Progenitor cell of endocrine pancreas (in vitro differentiated cells): ENCODE results near the gene CPB2. TPM values are rescaled to one million over a fixed set of nuclear protein-coding genes. Genes with fewer than 3 reads are reported as not detected.

Source experiments
- DNase-seq: peaks from one replicate; pipeline ENCODE4 v3.0.0; 2021; ENCODE audit warnings: low spot score; ENCODE audit not compliant: unreplicated experiment
- H3K27ac Mint-ChIP-seq: 2 replicates; pipeline ENCODE4 v1.8.0; 2021; ENCODE audit warnings: mild to moderate bottlenecking, moderate library complexity, mixed read lengths
- H3K27me3 Mint-ChIP-seq: 2 replicates; pipeline ENCODE4 v1.8.0; 2021; ENCODE audit warnings: mixed read lengths
- H3K36me3 Mint-ChIP-seq: 2 replicates; pipeline ENCODE4 v1.8.0; 2022; ENCODE audit warnings: mixed read lengths; ENCODE audit not compliant: insufficient read depth
- H3K4me1 Mint-ChIP-seq: 2 replicates; pipeline ENCODE4 v1.8.0; 2021; ENCODE audit warnings: low read depth, mixed read lengths
- H3K4me3 Mint-ChIP-seq: 2 replicates; pipeline ENCODE4 v1.8.0; 2021; ENCODE audit warnings: low read depth, mild to moderate bottlenecking, moderate library complexity, mixed read lengths
- H3K9me3 Mint-ChIP-seq: 2 replicates; pipeline ENCODE4 v1.8.0; 2021; ENCODE audit warnings: low read depth, mixed read lengths
- CTCF ChIP-seq: fragments of 200-600 bp; sonication (generic); IDR thresholded peaks from one replicate; pipeline ENCODE4 v1.5.0; 2021; ENCODE audit warnings: antibody characterized with exemption, mild to moderate bottlenecking; ENCODE audit not compliant: unreplicated experiment
- total RNA-seq: library from RNA; stranded (reverse); gene quantifications from 2 replicates; pipeline ENCODE4 v1.2.1, GENCODE V29; 2021

CPB2 gene
- total RNA-seq, 1 donor from 2014 or later = not detected

- no peaks in the 10 kb centered on the region for H3K36me3 Mint-ChIP-seq
- peaks cover 28% of the 10 kb centered on the region for H3K4me1 Mint-ChIP-seq
- H3K9me3 Mint-ChIP-seq = no peaks in the 10 kb centered on the region
- no peaks in the 10 kb centered on the region for H3K27me3 Mint-ChIP-seq
- TF ChIP-seq CTCF = no peak
- no peak for DNase-seq
- H3K27ac Mint-ChIP-seq = no peak overlapping the region
- no peak overlapping the region for H3K4me3 Mint-ChIP-seq
Measured at GRCh38 chr13:46132109-46132508, 27.3 kb upstream of the CPB2 start.

- no peaks in the 10 kb centered on the region for H3K9me3 Mint-ChIP-seq
- no peak for DNase-seq
- no peaks in the 10 kb centered on the region for H3K27me3 Mint-ChIP-seq
- peaks cover 26% of the 10 kb centered on the region for H3K4me1 Mint-ChIP-seq
- H3K4me3 Mint-ChIP-seq = no peak overlapping the region
- no peak overlapping the region for H3K27ac Mint-ChIP-seq
- H3K36me3 Mint-ChIP-seq = no peaks in the 10 kb centered on the region
- no peak for TF ChIP-seq CTCF
Measured at GRCh38 chr13:46131705-46132104, 26.9 kb upstream of the CPB2 start.

- Mint-ChIP-seq H3K4me1 (peaks cover 12% of the 10 kb centered on the region), H3K4me3 (no peak overlapping the region), H3K27me3 (no peaks in the 10 kb centered on the region), H3K36me3 (no peaks in the 10 kb centered on the region), H3K27ac (no peak overlapping the region), H3K9me3 (no peaks in the 10 kb centered on the region)
- TF ChIP-seq CTCF = no peak
- DNase-seq = no peak
Measured at GRCh38 chr13:46129955-46130618, 25.3 kb upstream of the CPB2 start.

- TF ChIP-seq CTCF = no peak
- Mint-ChIP-seq H3K4me1 (peaks cover 6% of the 10 kb centered on the region), H3K9me3 (no peaks in the 10 kb centered on the region), H3K4me3 (no peak overlapping the region), H3K36me3 (no peaks in the 10 kb centered on the region), H3K27me3 (no peaks in the 10 kb centered on the region), H3K27ac (no peak overlapping the region)
- no peak for DNase-seq
Measured at GRCh38 chr13:46129124-46129523, 24.3 kb upstream of the CPB2 start.

GRCh38 chr13:46127358-46128023, 22.7 kb upstream of the CPB2 start:
- Mint-ChIP-seq H3K27ac (no peak overlapping the region), H3K4me3 (no peak overlapping the region), H3K9me3 (no peaks in the 10 kb centered on the region), H3K4me1 (peaks cover 2% of the 10 kb centered on the region), H3K36me3 (no peaks in the 10 kb centered on the region), H3K27me3 (no peaks in the 10 kb centered on the region)
- TF ChIP-seq CTCF = no peak
- no peak for DNase-seq
